ENCODE results near the gene SF1. TPM values are rescaled to one million over a fixed set of nuclear protein-coding genes. Genes with fewer than 3 reads are reported as not detected.

The SF1 gene
- total RNA-seq, 3 donors from 2014 or later (not counting 1 experiment from before 2014, with no cell fraction given): 841 to 864 (median 845) TPM

- WGBS (ENCODE audit: insufficient coverage): 93% methylated on average over 14 of the region's 15 CpGs
- TF ChIP-seq CTCF (IDR thresholded peaks at IDR 0.05): no peak
- Histone ChIP-seq H3K4me3 (ENCODE audit: low read length) (no peak overlapping the region), H3K9me3 (ENCODE audit: control insufficient read depth, insufficient read depth, low read length) (no peaks in the 10 kb centered on the region), H3K27me3 (ENCODE audit: control insufficient read depth, insufficient read depth, low read length) (no peaks in the 10 kb centered on the region), H3K27ac (ENCODE audit: low read length) (no peak overlapping the region), H3K36me3 (ENCODE audit: control insufficient read depth, insufficient read depth, low read length) (peaks cover 85% of the 10 kb centered on the region), H3K4me1 (ENCODE audit: control insufficient read depth, insufficient read depth, low read length) (peaks cover 25% of the 10 kb centered on the region)
- ATAC-seq: no peak
- Mint-ChIP-seq H3K4me1 (peaks cover 17 to 35% of the 10 kb centered on the region in 2 donors), H3K36me3 (no peaks in the 10 kb centered on the region), H3K9me3 (no peaks in the 10 kb centered on the region), H3K27me3 (ENCODE audit: low read depth in 2 of 2) (no peaks in the 10 kb centered on the region), H3K27ac (peak overlapping the region in 1 of 2 donors; percentile 49), H3K4me3 (no peak overlapping the region)
- intact Hi-C loops (cut with micrococcal nuclease): no loop called here
- no peak for DNase-seq
These were observed 41.7 kb downstream of the SF1 start for GRCh38 chr11:64736654-64737053.

GRCh38 chr11:64735725-64736259 is 42.5 kb downstream of the SF1 start:
- Histone ChIP-seq H3K4me3 (ENCODE audit: low read length) (no peak overlapping the region), H3K9me3 (ENCODE audit: control insufficient read depth, insufficient read depth, low read length) (no peaks in the 10 kb centered on the region), H3K27ac (ENCODE audit: low read length) (no peak overlapping the region), H3K27me3 (ENCODE audit: control insufficient read depth, insufficient read depth, low read length) (no peaks in the 10 kb centered on the region), H3K4me1 (ENCODE audit: control insufficient read depth, insufficient read depth, low read length) (peaks cover 17% of the 10 kb centered on the region), H3K36me3 (ENCODE audit: control insufficient read depth, insufficient read depth, low read length) (peaks cover 82% of the 10 kb centered on the region)
- ATAC-seq: no peak
- H3K9me3 Mint-ChIP-seq: no peaks in the 10 kb centered on the region
- peaks cover 14 to 28% of the 10 kb centered on the region in 2 donors for H3K4me1 Mint-ChIP-seq
- H3K36me3 Mint-ChIP-seq: no peaks in the 10 kb centered on the region
- TF ChIP-seq CTCF (IDR thresholded peaks at IDR 0.05): no peak
- WGBS (ENCODE audit: insufficient coverage): 94% methylated on average over 9 of the region's 9 CpGs
- intact Hi-C loops (cut with micrococcal nuclease): no loop called here
- H3K27ac Mint-ChIP-seq: peak overlapping the region; percentile 5 to 49
- H3K27me3 Mint-ChIP-seq (ENCODE audit: low read depth in 2 of 2): no peaks in the 10 kb centered on the region
- no peak for DNase-seq
- no peak overlapping the region for H3K4me3 Mint-ChIP-seq

GRCh38 chr11:64734811-64735724 is 43.3 kb downstream of the SF1 start:
- H3K4me3 ChIP-seq (ENCODE audit: low read length): no peak overlapping the region
- no peaks in the 10 kb centered on the region for H3K27me3 ChIP-seq (ENCODE audit: control insufficient read depth, insufficient read depth, low read length)
- intact Hi-C loops (cut with micrococcal nuclease): no loop called here
- no peak for TF ChIP-seq CTCF (IDR thresholded peaks at IDR 0.05)
- peaks cover 11% of the 10 kb centered on the region for H3K4me1 ChIP-seq (ENCODE audit: control insufficient read depth, insufficient read depth, low read length)
- H3K4me3 Mint-ChIP-seq: no peak overlapping the region
- H3K9me3 Mint-ChIP-seq: no peaks in the 10 kb centered on the region
- ATAC-seq: no peak
- peaks cover 82% of the 10 kb centered on the region for H3K36me3 ChIP-seq (ENCODE audit: control insufficient read depth, insufficient read depth, low read length)
- 94% methylated on average over 22 of the region's 23 CpGs for WGBS (ENCODE audit: insufficient coverage)
- no peaks in the 10 kb centered on the region for H3K27me3 Mint-ChIP-seq (ENCODE audit: low read depth in 2 of 2)
- H3K36me3 Mint-ChIP-seq: no peaks in the 10 kb centered on the region
- H3K27ac Mint-ChIP-seq: peak overlapping the region in 1 of 2 donors; percentile 49
- H3K27ac ChIP-seq (ENCODE audit: low read length): no peak overlapping the region
- no peak for DNase-seq
- no peaks in the 10 kb centered on the region for H3K9me3 ChIP-seq (ENCODE audit: control insufficient read depth, insufficient read depth, low read length)
- H3K4me1 Mint-ChIP-seq: peaks cover 8 to 21% of the 10 kb centered on the region in 2 donors
